HG02973 (cell line): ENCODE results near the gene PRCD.
A peak's percentile ranks its signal among the peaks of the same experiment; 100 is the strongest.
"Not testable (repeated sequence)": the region's sequence is repeated elsewhere in the genome, so short reads cannot be mapped to it uniquely, and the experiment has no call there.

Source experiments
- ATAC-seq: cut with Tn5 transposase; IDR thresholded peaks from one replicate; pipeline ENCODE4 v1.9.1; 2021; ENCODE audit warnings: moderate library complexity; ENCODE audit not compliant: unreplicated experiment

PRCD gene

DNA sequence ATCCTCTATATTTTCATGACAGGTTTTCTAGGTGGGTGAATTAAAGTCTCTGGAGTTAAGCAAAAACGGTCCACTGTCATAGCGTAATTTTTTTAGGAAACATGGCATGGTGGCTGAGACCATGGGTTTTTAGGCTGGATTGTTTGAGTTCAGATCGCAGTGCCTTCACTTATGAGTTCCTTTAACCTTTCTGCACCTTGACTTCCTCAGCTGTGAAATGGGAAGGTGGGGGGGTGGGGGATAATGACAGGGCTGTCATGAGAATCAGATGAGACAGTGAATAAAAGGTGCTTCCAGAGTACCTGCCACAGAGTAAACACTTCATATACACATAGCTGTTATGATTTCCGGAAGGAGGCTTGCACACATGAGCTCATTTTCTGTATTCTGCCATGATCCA is 11.8 kb downstream of the PRCD start:
- ATAC-seq: no peak

DNA sequence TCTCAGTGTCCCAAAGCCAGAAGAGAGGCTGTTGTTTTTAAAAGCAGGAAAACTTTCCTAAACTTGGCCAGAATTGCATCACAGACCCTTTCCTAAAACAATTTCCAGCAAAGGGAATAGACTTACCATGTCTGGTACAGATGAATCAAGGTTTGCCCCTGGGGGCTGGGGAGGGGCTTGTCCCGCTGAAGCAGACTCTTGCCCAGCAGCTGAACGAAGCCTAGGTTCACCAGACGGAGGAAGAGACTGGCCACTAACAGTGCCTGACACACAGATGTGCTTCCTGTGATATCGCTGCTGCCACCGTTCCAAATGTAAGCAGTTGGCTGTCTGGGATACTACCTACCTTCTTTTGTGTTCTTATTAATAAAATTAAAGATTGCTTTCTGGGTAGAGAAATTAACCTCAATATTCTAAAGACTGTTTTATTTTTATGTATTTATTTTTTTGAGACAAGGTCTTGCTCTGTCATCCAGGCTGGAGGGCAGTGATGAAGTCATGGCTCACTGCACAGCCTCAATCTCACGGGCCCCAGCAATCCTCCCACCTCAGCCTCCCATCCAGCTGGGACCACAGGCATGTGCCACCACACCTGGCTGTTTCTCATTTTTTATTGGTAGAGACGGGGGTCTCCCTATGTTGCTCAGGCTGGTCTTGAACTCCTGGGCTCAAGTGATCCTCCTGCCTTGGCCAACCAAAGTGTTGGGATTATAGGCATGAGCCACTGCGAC is 13.5 kb downstream of the PRCD start:
- ATAC-seq: no peak

- no peak for ATAC-seq
These were observed 14.3 kb downstream of the PRCD start for GRCh38 chr17:76554131-76554530.

GRCh38 chr17:76556765-76557367 is 17.0 kb downstream of the PRCD start:
- ATAC-seq: no peak

- peak; percentile 84 for ATAC-seq
These were observed 17.7 kb downstream of the PRCD start for GRCh38 chr17:76557368-76558197.

DNA sequence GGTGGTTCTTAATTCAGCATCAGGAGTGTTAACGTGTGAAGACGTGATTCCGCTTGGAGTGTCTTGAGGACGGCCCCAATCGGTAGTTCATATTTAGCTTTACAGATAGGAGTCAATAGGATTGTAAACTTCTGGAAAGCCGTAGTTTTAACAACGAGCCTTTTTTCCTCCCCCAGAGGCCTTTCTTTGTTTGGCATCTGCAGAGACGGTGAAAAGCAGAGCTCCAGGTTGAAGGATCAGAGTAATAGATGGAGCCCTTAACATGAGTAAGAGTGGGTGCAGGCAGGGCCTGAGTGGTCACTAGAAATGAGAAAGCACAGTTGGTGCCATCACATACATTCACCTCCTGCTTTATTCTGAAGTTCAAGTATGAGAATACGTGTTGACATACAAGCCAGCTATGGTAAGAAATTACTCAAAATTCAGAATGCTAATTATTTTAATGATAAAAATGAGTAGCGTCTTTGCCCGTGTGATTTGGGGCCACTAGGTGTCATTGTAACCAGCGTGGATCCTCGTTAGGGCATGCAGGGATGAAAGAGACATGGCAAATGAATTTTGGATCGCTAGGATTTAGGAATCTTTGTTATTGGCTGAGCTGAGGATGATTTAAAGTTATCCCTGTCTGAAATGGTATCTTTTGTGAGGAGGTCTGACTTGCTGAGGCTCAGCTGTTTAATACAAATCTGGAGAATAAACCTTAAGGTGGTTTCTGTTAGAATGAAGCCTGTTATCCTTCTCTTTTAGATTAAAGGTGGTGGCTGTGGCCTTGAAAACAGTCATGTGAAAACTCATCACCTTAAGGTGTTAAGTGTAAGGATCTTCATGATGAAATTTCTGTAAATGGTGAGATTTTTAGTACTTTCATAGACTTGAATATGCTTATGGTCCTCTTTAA is 18.6 kb downstream of the PRCD start:
- no peak for ATAC-seq

DNA sequence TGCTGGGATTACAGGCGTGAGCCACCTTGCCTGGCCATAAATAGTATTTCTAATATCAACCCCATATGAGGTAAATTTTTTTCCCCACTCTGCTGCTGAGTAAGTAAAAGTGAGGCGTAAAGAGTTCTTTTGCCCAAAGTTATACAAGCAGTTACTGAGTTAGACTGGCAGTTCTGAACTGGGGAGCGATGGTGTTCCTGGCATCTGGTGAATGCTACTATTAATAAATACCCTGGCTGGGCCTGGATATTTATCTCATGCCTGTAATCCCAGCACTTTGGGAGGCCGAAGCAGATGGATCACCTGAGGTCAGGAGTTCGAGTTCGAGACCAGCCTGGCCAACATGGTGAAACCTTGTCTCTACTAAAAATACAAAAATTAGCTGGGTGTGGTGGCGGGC is 19.6 kb downstream of the PRCD start:
- ATAC-seq: not testable (repeated sequence)

- no peak for ATAC-seq
These were observed 20.4 kb downstream of the PRCD start for GRCh38 chr17:76560036-76560876.

- no peak for ATAC-seq
These were observed 21.0 kb downstream of the PRCD start for GRCh38 chr17:76560877-76561221.

DNA sequence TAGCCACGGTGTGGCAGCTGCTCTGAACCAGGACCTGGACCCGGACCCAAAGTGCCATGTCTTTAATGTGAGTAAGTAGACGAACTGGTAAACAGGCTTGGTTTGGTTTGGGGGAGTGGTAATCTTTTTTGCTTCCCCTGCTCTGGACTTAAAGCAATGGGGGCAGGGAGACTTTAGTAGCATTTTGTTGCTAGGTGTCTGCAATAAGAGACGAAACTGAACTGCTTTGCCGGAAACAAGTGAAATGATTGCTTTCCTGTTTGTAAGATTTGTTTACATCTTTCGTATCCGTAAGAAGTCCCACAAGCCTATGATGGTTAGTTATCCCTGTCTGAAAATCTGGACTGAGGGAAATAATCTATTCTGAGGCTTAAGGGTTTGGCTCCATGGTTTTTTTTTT is 21.5 kb downstream of the PRCD start:
- ATAC-seq: no peak

DNA sequence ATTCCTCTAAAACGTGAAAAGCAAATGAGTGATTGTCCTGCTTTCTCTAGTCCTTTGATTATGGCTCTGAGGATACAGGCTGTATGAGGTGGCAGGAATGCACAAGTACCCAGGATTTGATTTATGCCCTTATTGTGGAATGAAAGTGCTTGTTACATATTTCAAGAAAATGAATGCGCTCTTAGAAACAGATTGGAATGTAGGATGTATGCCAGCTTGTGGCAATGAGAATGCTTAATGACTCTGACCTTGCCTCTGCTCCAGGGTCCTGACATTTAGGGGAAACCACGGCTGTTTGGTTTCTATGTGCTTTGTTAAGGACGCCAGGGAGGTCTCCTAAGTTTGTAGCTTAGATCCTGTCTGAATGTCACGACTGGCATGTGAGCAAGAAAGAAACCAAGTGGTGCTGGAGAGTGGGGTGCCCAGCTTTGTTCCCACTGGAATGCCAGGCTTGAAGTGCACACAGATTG is 22.0 kb downstream of the PRCD start:
- no peak for ATAC-seq

GRCh38 chr17:76562734-76563148 is 22.9 kb downstream of the PRCD start:
- ATAC-seq: no peak

DNA sequence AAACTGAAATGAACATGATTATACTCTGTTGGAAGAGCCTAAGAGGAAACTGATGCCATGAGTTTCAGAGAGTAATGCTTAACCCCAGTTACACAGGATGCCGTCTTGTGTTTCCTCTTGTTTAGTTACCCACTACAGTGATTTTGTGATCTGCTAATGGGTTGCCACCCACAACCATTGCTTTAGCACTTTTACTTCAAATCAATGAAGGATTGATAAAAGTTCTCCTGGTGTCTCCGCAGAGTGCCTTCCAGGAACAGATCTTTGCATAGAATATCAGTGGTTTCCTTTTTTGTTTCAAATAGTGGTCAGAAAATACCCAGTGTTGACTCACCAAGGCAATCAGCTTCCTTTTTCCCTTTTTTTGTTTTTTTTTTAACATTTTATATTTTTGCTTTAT is 23.5 kb downstream of the PRCD start:
- not testable (repeated sequence) for ATAC-seq

DNA sequence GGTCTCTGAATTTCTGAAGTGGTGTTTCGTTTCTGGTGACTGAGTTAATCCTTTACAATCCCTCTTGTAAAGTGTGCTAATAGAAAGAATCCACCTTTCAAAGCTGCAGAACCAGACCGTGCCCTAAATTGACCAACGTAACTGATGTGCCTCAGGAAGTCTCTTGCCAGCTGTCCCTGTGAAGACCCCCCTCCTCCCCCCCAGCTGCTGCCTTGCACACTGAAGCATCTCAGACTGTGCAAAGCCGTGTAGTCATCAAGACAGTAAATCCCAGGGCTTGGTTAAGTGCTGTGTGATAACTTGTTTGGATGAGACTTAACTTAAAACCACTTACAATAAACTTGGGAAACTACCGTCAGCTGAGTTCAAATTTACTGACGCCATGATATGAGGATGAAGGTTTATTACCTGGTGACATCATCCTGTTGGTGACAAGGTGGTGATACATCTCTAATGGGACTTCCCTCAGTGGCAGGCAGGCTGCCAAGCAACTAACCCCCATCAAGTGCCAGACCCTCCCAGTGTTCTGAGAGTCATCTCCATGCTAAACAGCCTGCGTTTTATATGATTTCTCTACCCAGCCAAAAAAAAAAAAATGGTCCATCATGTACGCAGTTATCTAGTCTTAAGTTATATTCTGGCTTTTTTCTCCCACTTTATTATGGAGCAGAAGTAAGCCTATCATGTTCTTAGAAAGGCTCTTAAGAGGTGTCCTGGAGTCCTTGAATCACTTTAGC is 25.3 kb downstream of the PRCD start:
- not testable (repeated sequence) for ATAC-seq

GRCh38 chr17:76565728-76566612 is 26.1 kb downstream of the PRCD start:
- ATAC-seq: no peak

DNA sequence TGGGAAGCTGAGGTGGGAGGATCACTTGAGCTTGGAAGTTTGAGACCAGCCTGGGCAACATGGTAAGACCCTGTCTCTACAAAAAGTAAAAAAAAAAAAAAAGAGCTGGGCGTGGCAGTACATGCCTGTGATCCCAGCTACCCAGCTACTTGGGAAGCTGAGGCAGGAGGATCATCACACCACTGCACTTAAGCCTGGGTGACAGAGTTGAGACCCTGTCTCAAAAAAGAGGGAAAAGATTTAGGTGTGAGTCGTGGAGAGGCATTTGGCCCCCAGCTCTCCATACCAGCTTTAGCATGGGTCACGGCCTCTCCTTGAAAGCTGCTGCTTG is 26.7 kb downstream of the PRCD start:
- ATAC-seq: no peak

DNA sequence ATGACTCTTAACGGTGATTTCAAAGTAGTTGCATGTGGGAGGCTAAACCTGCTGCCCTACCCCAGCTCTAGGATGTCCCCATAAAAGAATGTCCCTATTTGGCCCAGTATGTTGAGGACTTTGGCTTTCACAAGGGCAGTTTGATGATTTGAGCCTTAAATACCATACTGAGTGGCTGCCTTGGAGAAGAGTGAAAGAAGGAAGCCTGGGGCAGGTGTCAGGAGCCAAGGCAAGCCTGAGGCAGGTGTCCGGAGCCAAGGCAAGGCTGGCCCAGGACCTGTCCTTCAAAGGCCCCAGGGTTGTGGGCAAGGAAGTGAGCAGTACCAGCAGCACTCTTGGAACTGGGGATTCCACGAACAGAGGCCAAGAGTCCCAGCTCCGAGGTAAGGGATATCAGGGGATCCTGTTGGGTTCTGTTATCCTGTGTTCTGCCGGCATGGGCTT is 27.2 kb downstream of the PRCD start:
- no peak for ATAC-seq
